Stomach smooth muscle (tissue), 2 donors: ENCODE measurements around the gene QPCT.

Experiments
- H3K27ac ChIP-seq: one replicate; pipeline ENCODE4 v1.7.0; 2013; ENCODE audit warnings: mild to moderate bottlenecking, low read length, inconsistent platforms
- H3K27me3 ChIP-seq, 2 donors: one replicate each; pipeline ENCODE4 v1.7.0; 2013; ENCODE audit warnings: low read length in 2 of 2; ENCODE audit not compliant: insufficient read depth in 2 of 2, control insufficient read depth in 1 of 2
- H3K36me3 ChIP-seq, 2 donors: one replicate each; pipeline ENCODE4 v1.7.0; 2013; ENCODE audit warnings: low read length in 2 of 2; ENCODE audit not compliant: control insufficient read depth in 2 of 2, insufficient read depth in 2 of 2
- H3K4me1 ChIP-seq: one replicate; pipeline ENCODE4 v1.7.0; 2013; ENCODE audit warnings: low read length; ENCODE audit not compliant: control insufficient read depth, insufficient read depth
- H3K4me3 ChIP-seq, 2 donors: one replicate each; pipeline ENCODE4 v1.7.0; 2013; ENCODE audit warnings: low read length in 2 of 2
- H3K9ac ChIP-seq, 2 donors: one replicate each; pipeline ENCODE4 v1.7.0; 2013; ENCODE audit warnings: low read length in 2 of 2, mild to moderate bottlenecking in 1 of 2
- H3K9me3 ChIP-seq, 2 donors: one replicate each; pipeline ENCODE4 v1.7.0; 2013; ENCODE audit warnings: low read length in 2 of 2; ENCODE audit not compliant: control insufficient read depth in 2 of 2
- donor health status: healthy.
- donor health status: Pancreatic carcinoma.

QPCT gene

DNA sequence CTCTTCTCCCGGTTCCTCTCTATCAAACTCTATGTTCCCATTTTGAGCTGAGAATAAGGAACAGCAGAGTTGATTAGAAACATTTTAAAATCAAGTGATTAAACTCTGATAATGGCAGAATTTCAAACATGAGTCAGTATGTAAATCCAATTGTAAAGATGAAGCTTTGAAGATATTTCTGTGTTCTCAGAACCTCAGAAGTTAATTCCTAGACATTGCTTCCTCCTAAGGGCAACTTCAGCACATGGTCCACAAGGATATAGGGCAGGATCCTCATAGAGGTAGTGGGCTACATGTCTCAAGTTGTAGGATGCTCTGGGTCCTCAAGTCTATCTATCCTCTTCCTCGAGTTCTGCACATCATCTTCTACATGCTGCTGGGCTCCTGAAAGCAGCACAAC is 46.3 kb downstream of the QPCT start:
- Histone ChIP-seq H3K9ac (no peak overlapping the region), H3K4me1 (no peaks in the 10 kb centered on the region), H3K4me3 (no peak overlapping the region), H3K27ac (no peak overlapping the region), H3K27me3 (no peaks in the 10 kb centered on the region), H3K9me3 (no peaks in the 10 kb centered on the region), H3K36me3 (no peaks in the 10 kb centered on the region)

DNA sequence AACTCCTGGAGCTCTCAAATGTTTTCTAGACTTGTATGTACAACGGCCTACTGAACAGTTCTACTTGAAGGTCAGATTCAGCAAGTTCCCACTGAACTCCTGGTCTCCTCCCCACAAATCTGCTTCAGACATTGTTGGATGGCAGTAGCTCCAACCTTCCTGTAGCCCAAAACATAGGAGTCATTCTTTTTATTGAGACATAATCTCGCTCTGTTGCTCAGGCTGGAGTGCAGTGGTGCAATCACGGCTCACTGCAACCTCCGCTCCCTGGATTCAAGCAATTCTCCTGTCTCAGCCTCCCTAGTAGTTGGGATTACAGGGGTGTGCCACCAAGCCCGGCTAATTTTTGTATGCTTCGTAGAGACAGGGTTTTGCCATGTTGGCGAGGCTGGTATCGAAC is 47.3 kb downstream of the QPCT start:
- no peak overlapping the region for H3K4me3 ChIP-seq
- H3K27me3 ChIP-seq, result no peaks in the 10 kb centered on the region
- H3K4me1 ChIP-seq, result no peaks in the 10 kb centered on the region
- H3K9ac ChIP-seq, result no peak overlapping the region
- no peak overlapping the region for H3K27ac ChIP-seq
- no peaks in the 10 kb centered on the region for H3K36me3 ChIP-seq
- no peaks in the 10 kb centered on the region for H3K9me3 ChIP-seq

DNA sequence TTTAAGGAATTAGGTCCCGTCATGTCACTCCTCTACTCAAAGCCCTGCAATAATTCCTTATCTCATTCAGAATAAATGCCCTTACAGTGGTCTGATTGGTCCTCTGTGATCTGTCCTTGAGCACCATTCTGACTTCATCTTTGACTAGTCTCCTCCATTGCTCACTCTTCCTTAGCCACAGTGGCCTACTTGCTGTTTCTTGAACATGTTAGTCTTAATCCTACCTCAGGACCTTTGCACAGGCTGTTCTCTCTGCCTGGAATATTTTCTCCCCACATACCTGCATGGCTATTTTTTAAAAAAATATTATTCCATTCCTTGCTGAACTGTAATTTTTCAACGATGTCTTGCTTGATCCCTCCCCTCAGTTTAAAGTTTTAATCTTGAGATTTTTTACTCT is 48.0 kb downstream of the QPCT start:
- Histone ChIP-seq H3K27ac (no peak overlapping the region), H3K36me3 (no peaks in the 10 kb centered on the region), H3K27me3 (no peaks in the 10 kb centered on the region), H3K4me3 (no peak overlapping the region), H3K9ac (no peak overlapping the region), H3K9me3 (no peaks in the 10 kb centered on the region), H3K4me1 (no peaks in the 10 kb centered on the region)

DNA sequence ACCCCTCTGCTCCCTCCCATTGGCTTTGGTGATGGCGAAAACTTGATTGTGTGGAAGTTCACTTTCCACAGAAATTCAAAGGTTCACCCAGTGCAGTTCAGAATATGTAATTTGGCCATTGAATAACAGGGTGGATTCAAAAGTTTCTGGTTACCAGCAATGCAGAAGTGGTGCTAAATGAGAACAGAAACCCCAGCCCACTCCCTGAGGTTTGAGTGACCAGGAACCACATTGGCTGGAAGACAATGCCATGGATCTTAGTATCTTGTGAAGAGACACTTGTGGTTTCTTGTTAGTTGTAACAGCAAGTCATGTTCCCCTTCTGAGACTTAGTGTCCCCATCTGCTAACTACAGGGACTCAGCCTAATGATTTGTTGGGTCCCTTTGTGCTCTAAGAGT is 49.8 kb downstream of the QPCT start:
- Histone ChIP-seq H3K36me3 (no peaks in the 10 kb centered on the region), H3K9me3 (no peaks in the 10 kb centered on the region), H3K27ac (no peak overlapping the region), H3K4me3 (no peak overlapping the region), H3K9ac (no peak overlapping the region), H3K27me3 (no peaks in the 10 kb centered on the region), H3K4me1 (no peaks in the 10 kb centered on the region)

DNA sequence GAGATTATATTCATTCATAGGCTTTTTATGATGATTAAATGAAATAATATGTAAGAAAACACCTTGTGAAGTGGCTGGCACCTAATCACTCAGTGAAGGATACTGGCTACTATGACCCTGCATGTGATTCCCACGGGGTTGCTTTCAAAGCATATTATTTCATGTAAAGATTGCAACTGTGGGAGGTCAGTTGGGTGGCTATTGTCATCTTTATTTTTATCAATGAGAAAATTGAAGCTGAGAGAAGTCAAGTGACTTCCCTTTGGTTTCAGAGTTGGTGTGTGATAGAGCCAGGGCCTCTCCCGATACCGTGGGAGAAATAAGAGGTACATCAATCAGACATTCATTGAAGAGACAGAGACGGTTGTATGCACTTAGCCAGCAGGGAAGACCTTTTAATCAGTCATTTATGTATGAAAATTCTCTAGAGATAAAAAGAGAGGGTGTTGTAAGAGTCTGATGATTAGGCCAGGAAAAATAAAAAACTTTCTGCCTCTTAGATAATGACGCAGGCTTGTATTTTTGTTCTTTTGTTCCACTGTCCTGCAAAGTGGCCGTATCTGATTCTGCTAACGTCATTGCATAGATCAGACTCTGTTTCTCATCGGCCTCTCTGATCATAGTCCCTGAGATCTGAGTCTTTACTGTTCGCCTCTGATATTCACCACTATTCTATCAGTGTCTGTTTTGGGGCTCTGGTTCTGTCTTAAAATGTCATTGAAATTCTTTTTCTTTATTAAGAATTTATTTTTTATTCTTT is 50.5 kb downstream of the QPCT start:
- Histone ChIP-seq H3K4me3 (no peak overlapping the region), H3K36me3 (no peaks in the 10 kb centered on the region), H3K27me3 (no peaks in the 10 kb centered on the region), H3K9me3 (no peaks in the 10 kb centered on the region), H3K27ac (no peak overlapping the region), H3K4me1 (no peaks in the 10 kb centered on the region), H3K9ac (no peak overlapping the region)

DNA sequence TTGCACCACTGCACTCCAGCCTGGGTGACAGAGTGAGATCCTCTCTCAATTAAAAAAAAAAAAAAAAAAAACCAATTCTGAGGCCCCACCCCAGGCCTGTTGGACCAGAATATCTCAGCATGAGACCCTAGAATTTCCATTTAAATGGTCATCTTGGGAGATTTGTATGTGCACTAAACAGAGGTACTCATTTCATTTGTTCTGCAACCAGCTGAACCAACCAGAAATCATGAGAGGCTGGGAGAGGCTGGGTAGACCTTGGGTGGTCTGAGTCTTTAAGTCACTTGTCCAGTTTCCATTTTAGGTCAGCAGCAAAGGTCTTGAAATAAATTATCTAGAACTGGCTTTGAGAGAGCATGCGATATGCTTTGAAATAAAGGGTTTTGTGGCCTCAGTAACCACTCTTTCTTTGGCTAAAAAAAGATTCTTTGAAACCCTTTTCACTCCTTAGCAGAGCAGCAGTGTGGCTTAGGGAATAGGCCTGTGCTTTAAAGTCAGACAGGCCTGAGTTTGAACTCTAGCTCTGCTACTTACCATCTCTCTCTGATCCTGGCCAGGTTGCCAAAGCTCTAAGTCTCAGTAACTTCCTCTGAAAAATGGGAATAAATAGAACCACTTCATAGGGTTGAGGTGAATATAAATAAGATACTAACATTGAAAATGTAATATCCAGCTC is 52.6 kb downstream of the QPCT start:
- Histone ChIP-seq H3K9me3 (no peaks in the 10 kb centered on the region), H3K27ac (no peak overlapping the region), H3K4me3 (no peak overlapping the region), H3K36me3 (no peaks in the 10 kb centered on the region), H3K27me3 (no peaks in the 10 kb centered on the region), H3K4me1 (no peaks in the 10 kb centered on the region), H3K9ac (no peak overlapping the region)

DNA sequence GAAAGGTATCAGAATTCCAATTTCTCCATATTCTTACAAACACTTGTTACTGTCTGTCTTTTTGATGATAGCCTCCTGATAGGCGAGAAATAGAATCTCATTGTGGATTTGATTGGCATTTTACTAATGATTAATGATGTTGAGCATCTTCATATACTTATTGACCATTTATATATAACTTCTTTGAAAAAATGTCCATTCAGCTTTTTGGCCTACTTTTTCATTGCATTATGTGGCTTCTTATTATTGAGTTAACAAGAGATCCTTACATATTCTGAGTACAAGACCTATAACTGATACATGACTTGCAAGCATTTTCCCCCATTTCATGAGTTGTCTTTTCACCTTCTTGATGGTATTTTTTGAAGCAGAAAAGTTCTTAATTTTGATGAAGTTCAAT is 54.6 kb downstream of the QPCT start:
- Histone ChIP-seq H3K4me1 (no peaks in the 10 kb centered on the region), H3K9ac (no peak overlapping the region), H3K9me3 (no peaks in the 10 kb centered on the region), H3K4me3 (no peak overlapping the region), H3K36me3 (no peaks in the 10 kb centered on the region), H3K27me3 (no peaks in the 10 kb centered on the region), H3K27ac (no peak overlapping the region)

DNA sequence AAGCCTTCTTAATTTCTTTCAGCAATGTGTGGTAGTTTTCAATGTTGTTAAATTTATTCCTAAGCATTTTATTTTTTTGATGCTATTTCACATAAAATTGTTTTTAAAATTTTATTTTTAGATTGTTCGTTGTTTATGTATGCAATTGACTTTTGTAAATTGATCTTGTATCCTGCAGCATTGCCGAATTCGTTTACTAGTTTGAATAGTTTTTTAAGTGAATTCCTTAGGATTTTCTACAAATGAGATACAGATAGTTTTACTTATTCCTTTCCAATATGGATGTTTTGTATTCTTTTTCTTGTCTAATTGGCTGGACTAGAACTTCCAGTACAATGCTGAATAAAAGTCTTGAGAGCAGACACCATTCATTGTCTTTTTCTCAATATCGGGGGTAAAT is 55.6 kb downstream of the QPCT start:
- Histone ChIP-seq H3K27me3 (no peaks in the 10 kb centered on the region), H3K27ac (no peak overlapping the region), H3K9me3 (no peaks in the 10 kb centered on the region), H3K4me1 (no peaks in the 10 kb centered on the region), H3K4me3 (no peak overlapping the region), H3K36me3 (no peaks in the 10 kb centered on the region), H3K9ac (no peak overlapping the region)

DNA sequence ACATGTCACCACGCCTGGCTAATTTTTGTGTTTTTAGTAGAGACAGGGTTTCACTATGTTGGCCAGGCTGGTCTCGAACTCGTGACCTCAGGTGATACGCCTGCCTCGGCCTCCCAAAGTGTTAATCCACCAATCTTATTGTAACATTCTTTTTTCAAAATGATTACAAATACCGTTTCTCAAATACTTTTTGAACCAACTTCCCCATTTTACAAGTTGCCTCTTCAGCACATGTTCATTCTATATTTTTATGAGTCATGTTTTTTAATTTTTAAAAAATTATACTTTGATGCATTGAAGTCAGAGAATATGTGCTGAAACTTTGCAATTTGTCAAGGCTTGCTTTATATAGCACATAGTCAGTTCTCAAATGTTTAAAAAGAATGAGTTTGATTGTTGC is 58.2 kb downstream of the QPCT start:
- Histone ChIP-seq H3K4me3 (no peak overlapping the region), H3K27me3 (no peaks in the 10 kb centered on the region), H3K27ac (no peak overlapping the region), H3K9me3 (no peaks in the 10 kb centered on the region), H3K4me1 (no peaks in the 10 kb centered on the region), H3K36me3 (no peaks in the 10 kb centered on the region), H3K9ac (no peak overlapping the region)

DNA sequence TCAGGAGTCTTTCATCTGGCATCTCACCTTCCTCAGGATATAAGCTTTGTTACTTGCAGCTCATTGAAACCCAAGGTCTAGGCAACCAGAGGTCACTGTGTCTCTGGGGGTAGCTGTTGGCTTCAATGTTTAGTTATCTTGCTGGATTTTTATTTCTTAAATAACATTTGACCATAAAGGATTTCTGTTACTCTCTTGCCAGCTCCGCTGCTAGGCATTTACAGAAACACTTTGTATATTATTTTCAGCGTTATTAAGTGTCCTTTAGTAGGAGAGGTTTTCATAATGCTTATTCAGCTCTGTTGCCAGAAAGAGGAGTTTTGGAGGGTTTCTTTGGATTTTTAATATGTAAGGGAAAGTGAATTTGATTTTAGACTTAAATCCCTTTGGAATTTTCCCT is 61.4 kb downstream of the QPCT start:
- Histone ChIP-seq H3K36me3 (no peaks in the 10 kb centered on the region), H3K27ac (no peak overlapping the region), H3K4me3 (no peak overlapping the region), H3K9me3 (no peaks in the 10 kb centered on the region), H3K27me3 (no peaks in the 10 kb centered on the region), H3K4me1 (no peaks in the 10 kb centered on the region), H3K9ac (no peak overlapping the region)

DNA sequence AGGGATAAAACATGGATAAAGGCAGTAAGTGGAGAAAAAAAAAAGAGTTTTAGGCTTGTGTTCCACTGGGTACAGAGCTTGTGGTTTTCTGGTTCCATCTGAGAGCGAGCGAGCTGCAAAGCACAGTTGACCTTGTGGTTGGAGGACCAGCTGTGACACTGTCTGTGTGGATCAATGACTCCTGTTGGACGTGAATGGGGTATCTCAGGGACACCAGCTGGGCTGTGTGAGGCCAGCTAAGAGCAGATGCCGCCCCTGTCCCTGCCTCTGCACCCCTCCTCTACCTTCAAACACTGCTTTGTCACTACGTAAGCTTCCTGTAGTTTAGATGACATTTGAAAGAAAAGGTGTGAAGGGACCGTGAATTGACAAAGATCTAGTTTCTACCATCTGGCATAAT is 67.8 kb downstream of the QPCT start:
- Histone ChIP-seq H3K9ac (no peak overlapping the region), H3K27ac (no peak overlapping the region), H3K4me3 (no peak overlapping the region), H3K9me3 (no peaks in the 10 kb centered on the region), H3K4me1 (peaks cover 11% of the 10 kb centered on the region), H3K27me3 (no peaks in the 10 kb centered on the region), H3K36me3 (no peaks in the 10 kb centered on the region)
